Measurements from ENCODE around the gene DYRK2.
"Not testable (repeated sequence)": the region's sequence is repeated elsewhere in the genome, so short reads cannot be mapped to it uniquely, and the experiment has no call there.

Gene DYRK2

GRCh38 chr12:67672507-67672906 lies 24.0 kb downstream of the DYRK2 start:
- not testable (repeated sequence) for FAIRE-seq

GRCh38 chr12:67673509-67673908 lies 25.0 kb downstream of the DYRK2 start:
- not testable (repeated sequence) for FAIRE-seq

- FAIRE-seq = no peak
These were observed 25.9 kb downstream of the DYRK2 start for GRCh38 chr12:67674417-67674816.

DNA sequence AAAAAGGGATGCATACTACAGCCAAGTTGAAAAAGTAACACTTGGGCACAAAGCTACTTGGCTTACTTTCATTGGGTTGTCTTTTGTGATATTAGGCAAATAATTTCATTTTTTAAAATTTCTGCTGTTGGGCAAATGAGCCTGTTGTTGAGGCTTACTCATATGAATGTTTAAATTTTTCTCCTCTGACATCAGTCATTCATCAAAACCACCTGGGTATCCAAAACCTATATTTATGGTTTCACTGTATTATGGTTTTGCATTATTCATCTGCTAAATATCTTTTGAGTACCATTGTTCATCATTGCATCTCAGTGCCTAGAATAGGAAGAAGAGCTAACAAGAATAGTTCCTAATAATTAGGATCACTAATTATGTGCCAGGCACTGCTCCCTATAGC lies 28.1 kb downstream of the DYRK2 start:
- FAIRE-seq = no peak

- no peak for FAIRE-seq
These were observed 28.6 kb downstream of the DYRK2 start for GRCh38 chr12:67677166-67677565.

DNA sequence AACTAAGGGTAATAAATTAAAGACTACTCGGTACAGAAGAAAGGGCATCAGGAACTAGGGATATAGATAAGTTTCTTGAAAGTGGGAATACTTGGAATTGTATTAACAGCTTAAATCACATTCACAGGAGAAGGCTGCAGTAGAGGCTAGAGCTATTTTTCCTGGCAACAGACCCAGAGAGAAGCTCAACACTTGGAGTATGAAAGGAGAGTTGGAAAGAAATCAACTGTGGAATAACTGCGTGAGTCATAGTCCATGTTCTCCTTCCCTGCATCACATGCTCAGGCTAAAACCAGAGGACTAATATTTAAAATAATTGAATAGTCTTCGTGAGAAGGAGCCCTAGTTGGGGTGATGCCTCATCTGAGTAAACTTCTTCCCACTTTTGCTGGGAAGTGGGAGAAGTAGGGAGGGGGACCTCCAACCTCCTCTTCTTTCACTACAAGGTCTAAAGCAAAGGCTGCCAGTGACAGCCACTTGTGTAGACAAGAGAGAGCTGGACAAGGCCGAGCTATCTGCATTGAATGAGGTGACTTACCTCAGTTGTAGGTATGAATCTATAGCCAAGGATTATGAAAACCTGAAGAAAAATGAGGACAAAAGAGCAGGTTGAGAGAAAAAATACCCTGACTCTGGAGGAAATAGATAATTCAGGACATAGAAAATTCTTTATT lies 32.7 kb downstream of the DYRK2 start:
- no peak for FAIRE-seq

DNA sequence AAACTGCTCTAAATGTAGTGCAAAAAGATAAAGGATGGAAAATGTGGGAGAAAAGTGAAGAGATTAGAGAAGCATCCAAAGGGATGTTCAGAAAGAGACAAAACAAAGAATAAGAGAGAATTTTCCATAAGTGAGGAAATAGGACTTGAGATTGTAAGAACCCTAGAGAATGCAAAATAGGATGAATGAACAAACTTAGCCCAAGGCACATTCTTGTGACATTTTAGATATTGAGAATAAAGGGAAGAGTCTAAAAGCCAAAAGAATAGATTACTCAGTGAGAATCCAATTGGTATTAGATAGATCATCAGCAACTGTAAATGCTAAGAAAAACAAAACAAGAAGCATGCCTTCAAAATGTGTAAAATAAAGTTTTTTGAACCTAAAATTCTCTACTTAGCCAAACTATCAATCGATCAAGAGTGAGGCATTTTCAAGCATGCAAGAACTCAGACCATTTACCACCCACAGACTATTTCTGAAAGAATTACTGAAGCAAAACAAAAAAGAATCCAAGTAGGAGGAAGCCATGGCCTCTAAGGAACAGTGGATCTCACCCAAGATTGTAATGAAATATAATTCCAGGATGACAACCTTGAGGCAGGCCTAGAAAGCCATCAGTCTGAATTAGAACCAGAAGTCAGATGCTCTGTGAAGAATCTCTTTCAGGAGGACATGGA lies 33.5 kb downstream of the DYRK2 start:
- FAIRE-seq = no peak

- FAIRE-seq = no peak
These were observed 40.8 kb downstream of the DYRK2 start for GRCh38 chr12:67689385-67689784.

GRCh38 chr12:67690656-67691055 lies 42.1 kb downstream of the DYRK2 start:
- no peak for FAIRE-seq

GRCh38 chr12:67691220-67691619 lies 42.7 kb downstream of the DYRK2 start:
- FAIRE-seq = no peak

GRCh38 chr12:67692135-67692534 lies 43.6 kb downstream of the DYRK2 start:
- no peak for FAIRE-seq

DNA sequence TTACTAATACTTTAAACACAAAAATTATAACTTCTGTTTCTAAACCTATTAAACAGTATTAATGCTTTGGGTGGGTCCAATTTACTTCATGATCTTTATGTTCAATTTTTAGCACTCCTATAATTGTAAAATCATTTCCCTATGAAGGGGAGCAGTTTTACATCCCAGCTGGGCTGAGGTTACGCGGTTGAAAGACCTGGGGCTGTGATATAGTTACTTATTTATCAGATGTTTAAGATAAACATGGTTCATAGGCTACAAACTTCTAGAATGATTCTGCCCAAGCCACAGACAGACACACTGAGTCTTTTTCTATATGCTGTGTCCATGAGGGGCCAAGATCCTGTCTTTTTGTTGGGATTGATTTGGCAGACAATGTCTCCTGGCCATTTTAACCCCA lies 44.4 kb downstream of the DYRK2 start:
- FAIRE-seq = no peak

DNA sequence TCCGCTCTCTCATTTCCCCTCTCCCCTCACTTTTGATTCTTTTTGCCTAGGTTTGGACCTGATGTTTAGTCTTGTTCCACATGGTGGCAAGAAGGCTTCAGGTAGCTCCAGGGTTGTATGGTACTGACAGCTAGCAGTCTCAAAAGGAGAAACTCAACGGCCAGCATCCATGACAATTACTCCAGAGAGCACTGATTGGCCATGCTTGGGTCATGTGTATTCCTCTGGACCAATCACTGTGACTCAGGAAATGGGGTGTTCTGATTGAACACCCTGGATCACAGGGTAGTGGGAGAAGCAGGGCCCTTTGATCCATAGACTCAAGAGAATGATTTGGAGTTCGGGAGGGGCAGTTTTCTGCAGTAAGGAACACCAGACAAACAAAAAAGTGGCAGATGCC lies 45.3 kb downstream of the DYRK2 start:
- FAIRE-seq = no peak

- FAIRE-seq = no peak
These were observed 45.9 kb downstream of the DYRK2 start for GRCh38 chr12:67694306-67694900.

DNA sequence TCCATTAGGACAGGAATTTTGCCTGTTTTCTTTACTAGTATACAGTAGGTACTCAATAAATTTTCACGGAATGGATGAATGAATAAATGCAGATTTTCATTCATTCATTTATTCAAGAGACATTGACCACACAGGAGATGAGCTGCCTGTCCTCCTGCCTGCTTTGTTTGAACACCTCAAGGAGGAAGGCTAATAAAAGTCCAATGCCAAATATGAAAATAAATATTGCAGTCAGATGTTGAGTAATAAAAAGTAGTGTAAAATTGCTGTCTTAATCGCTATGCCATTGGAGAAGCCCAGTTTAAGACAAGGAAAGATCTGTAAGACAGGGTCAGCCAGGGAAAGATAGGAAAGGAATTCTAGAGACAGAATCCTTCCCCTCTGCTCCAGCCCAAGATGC lies 47.4 kb downstream of the DYRK2 start:
- no peak for FAIRE-seq

- no peak for FAIRE-seq
These were observed 48.9 kb downstream of the DYRK2 start for GRCh38 chr12:67697443-67697842.

GRCh38 chr12:67697967-67698366 lies 49.4 kb downstream of the DYRK2 start:
- no peak for FAIRE-seq

DNA sequence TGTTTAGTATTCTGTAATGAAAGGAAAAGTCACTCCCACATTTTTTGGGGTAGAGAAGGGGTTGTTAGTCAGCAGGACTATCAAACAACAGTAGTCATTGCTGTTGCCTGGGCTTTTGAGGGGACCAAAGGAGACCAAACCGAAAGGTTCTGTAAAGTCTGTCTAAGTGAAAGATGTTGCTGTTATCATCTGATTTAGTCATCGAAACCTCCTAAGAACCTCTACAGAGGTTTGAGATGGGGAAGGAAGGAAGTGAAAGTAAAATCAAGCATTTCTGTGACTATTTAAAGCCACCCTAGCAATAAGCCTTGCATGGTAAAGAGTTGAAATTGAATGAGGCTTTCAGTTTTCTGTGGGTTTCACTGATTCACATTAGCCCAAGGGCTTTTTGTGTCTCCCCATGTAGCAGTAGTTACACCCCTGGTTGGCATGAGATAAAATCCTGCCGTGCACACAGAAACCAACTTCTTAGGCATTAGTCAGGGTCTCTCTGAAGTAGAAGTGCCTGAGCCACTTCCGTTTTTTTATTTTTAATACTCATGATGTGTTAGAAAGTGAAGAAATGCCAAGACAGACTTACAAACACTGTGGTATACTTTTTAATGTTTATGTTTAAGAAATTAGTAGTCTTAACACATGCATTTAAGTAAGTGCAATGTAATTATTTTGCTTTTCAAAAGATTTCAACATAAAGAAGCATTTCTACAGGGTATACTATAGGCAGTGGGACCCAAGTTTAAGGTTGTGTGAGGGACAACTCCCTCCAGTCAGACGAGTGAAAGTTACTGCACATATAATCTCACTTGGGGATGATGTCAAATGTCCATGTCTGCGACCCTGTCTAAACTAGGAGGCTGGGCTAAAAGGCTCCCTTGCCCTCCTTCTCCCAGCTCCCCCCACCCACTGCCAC lies 50.4 kb downstream of the DYRK2 start:
- FAIRE-seq = no peak

DNA sequence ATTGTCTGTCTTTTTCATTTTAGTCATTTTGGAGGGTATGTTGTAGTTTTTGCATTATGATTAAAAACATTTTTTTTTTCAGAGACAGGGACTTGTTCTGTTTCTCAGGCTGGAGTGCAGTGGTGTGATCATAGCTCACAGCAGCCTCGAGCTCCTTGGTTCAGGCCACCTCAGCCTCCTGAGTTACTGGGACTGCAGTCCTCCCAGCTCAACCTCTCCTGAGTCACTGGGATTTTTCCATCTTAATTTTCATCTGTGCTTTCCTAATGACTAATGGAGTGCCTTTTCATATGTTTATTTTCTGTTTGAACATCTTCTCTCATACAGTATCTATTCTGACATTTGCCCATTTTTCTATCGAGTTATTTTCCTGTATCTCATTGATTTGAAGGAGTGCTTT lies 52.6 kb downstream of the DYRK2 start:
- FAIRE-seq = no peak

GRCh38 chr12:67702136-67702535 lies 53.6 kb downstream of the DYRK2 start:
- no peak for FAIRE-seq

GRCh38 chr12:67704071-67704470 lies 55.5 kb downstream of the DYRK2 start:
- FAIRE-seq = no peak

DNA sequence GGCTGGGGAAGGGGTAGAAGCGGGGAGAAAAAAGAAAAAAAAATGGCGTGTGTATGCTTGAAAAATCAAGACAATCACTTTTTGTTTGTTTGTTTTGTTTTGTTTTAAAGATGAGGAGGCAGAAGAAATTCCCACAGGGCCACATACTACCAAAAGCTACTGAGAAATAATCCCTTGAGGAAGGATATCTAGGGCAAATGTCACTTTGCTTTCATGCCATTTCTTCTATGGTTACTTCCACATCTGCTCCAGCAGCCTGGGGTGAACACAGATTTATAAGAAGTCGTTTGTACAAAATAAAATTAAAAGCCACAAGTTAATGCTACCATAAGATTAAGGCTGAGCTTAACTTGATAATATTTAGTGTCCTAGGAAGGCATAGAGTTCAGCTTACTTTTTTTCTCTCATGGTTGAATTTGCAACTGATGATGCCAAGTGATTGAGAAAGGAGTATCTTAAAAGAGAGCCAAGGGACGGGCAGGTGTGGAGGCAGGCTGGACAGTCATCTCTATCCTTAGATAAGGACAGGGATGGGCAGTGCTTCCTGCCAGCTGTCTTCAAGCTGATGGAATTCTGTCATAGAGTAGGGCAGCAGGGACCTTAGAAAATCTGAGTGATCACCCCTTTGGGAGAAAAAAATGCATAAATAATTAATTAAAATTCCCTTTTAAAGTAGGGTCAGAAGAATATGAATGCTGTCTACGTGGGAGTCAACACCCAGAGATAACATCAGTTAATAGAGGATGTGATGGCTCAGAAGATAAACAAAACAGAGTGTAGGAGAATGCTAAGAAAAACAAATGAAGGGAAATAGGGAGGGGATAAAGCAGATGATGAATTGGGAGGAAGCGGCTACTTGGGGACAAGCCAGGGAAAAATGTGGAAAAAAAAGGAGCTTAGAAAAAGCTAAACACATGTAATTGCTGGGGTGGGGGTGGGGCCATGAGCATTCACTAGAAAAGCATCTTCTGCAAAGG lies 57.1 kb downstream of the DYRK2 start:
- no peak for FAIRE-seq
